Prostate gland (tissue), 2 donors: Measurements from ENCODE around the gene CYB5B.

Source experiments
- CTCF ChIP-seq, 4 experiments: fragments of 200-600 bp in 2 of 4; fragments of 450-650 bp in 2 of 4; sonication (generic) in 2 of 4; IDR thresholded peaks; 1 replicate in 3 of 4; 2 replicates in 1 of 4; pipeline ENCODE4 v1.5.1; 2016 to 2019; ENCODE audit warnings: antibody characterized with exemption in 4 of 4, mild to moderate bottlenecking in 2 of 4, moderate library complexity in 2 of 4
- POLR2AphosphoS5 ChIP-seq: sonication (generic); formaldehyde crosslinking; IDR thresholded peaks from one replicate; pipeline ENCODE4 v1.6.1; 2017; ENCODE audit warnings: antibody characterized with exemption

- TF ChIP-seq CTCF (IDR thresholded peaks at IDR 0.05) (no peak), POLR2AphosphoS5 (no peak)
Observed at GRCh38 chr16:69444873-69445517, 20.6 kb downstream of the CYB5B start.
